WTC11 (cell line): ENCODE results near the gene TIMM44. TPM values are rescaled to one million over a fixed set of nuclear protein-coding genes. Genes with fewer than 3 reads are reported as not detected.

ENCODE experiments used
- ATAC-seq: fragments of 200-7000 bp; cut with Tn5 transposase; 2 replicates; pipeline ENCODE4 v1.10.0; 2021; ENCODE audit warnings: mild to moderate bottlenecking, moderate library complexity
- CTCF ChIA-PET: fragments of 300-600 bp; sonication (Branson Sonifier 250); formaldehyde crosslinking; loops from one replicate; lab custom pipeline; 2021; ENCODE audit warnings: antibody characterized with exemption; lab: Charles Lee
- POLR2A ChIA-PET: fragments of 350-600 bp; sonication (Branson Sonifier 250); formaldehyde crosslinking; loops from one replicate; lab custom pipeline; 2021; ENCODE audit warnings: antibody characterized with exemption; lab: Charles Lee
- DNase-seq: peaks from one replicate; pipeline ENCODE4 v3.0.0; 2021; ENCODE audit warnings: low spot score
- H3K27ac Mint-ChIP-seq: 2 replicates; pipeline ENCODE4 v1.8.0; 2021; ENCODE audit warnings: mixed read lengths
- H3K27me3 Mint-ChIP-seq: 2 replicates; pipeline ENCODE4 v1.8.0; 2021; ENCODE audit warnings: low read depth, mild to moderate bottlenecking, moderate library complexity, mixed read lengths
- H3K36me3 Mint-ChIP-seq: 2 replicates; pipeline ENCODE4 v1.8.0; 2021; ENCODE audit warnings: mixed read lengths
- H3K4me1 Mint-ChIP-seq: 2 replicates; pipeline ENCODE4 v1.8.0; 2022; ENCODE audit warnings: mixed read lengths
- H3K4me3 Mint-ChIP-seq: 2 replicates; pipeline ENCODE4 v1.8.0; 2021; ENCODE audit warnings: mild to moderate bottlenecking, moderate library complexity, mixed read lengths
- H3K9me3 Mint-ChIP-seq: 2 replicates; pipeline ENCODE4 v1.8.0; 2021; ENCODE audit warnings: mixed read lengths
- ATF3 ChIP-seq: sonication (generic); formaldehyde crosslinking; conservative IDR thresholded peaks from 2 replicates; pipeline ENCODE4 v1.8.1; 2022; ENCODE audit warnings: mild to moderate bottlenecking, missing genetic modification reagents
- CDX4 ChIP-seq: fragments of 250-450 bp; sonication (Bioruptor Pico); IDR thresholded peaks from 2 replicates; pipeline ENCODE4 v1.9.0; 2021; ENCODE audit warnings: moderate library complexity, mild to moderate bottlenecking, inconsistent platforms, borderline replicate concordance
- E2F5 ChIP-seq: sonication (generic); formaldehyde crosslinking; IDR thresholded peaks from 2 replicates; pipeline ENCODE4 v1.8.1; 2022; ENCODE audit warnings: mild to moderate bottlenecking, moderate library complexity, missing genetic modification reagents
- HMGA2 ChIP-seq: fragments of 250-450 bp; sonication (Bioruptor Pico); IDR thresholded peaks from 2 replicates; pipeline ENCODE4 v1.4.0; 2021; ENCODE audit warnings: mild to moderate bottlenecking, moderate library complexity
- MXD4 ChIP-seq: fragments of 250-450 bp; sonication (Bioruptor Pico); IDR thresholded peaks from 2 replicates; pipeline ENCODE4 v1.8.0; 2021; ENCODE audit warnings: mild to moderate bottlenecking, moderate library complexity, borderline replicate concordance
- NFATC4 ChIP-seq: fragments of 250-450 bp; sonication (Bioruptor Pico); IDR thresholded peaks from 2 replicates; pipeline ENCODE4 v1.9.0; 2021; ENCODE audit warnings: mild to moderate bottlenecking
- NFYB ChIP-seq: sonication (generic); formaldehyde crosslinking; conservative IDR thresholded peaks from 2 replicates; pipeline ENCODE4 v1.8.0; 2022; ENCODE audit warnings: low read depth, missing genetic modification reagents
- ZNF232 ChIP-seq: sonication (generic); formaldehyde crosslinking; IDR thresholded peaks from 2 replicates; pipeline ENCODE4 v1.8.0; 2022; ENCODE audit warnings: mild to moderate bottlenecking, missing genetic modification reagents
- ZNF281 ChIP-seq: sonication (generic); formaldehyde crosslinking; IDR thresholded peaks from 2 replicates; pipeline ENCODE4 v1.8.0; 2023; ENCODE audit warnings: mild to moderate bottlenecking, missing genetic modification reagents
- ZNF512 ChIP-seq: sonication (generic); formaldehyde crosslinking; IDR thresholded peaks from 2 replicates; pipeline ENCODE4 v1.8.1; 2022; ENCODE audit warnings: missing genetic modification reagents, borderline replicate concordance
- ZNF532 ChIP-seq: fragments of 250-450 bp; sonication (Bioruptor Pico); IDR thresholded peaks from 2 replicates; pipeline ENCODE4 v1.9.0; 2021; ENCODE audit warnings: mild to moderate bottlenecking, borderline replicate concordance
- total RNA-seq: library from RNA; stranded (reverse); gene quantifications from 3 replicates; pipeline ENCODE4 v1.2.3, GENCODE V29; 2021

Gene TIMM44
- total RNA-seq, 1 experiment from 2014 or later = 129 TPM

- TF ChIP-seq HMGA2 (CRISPR knock-in tag) = no peak
- TF ChIP-seq NFATC4 (CRISPR knock-in tag) = no peak
- no peak for TF ChIP-seq ZNF532 (CRISPR knock-in tag)
- TF ChIP-seq ZNF232 (CRISPR knock-in tag) = no peak
- TF ChIP-seq CDX4 (CRISPR knock-in tag) = no peak
- no peak for TF ChIP-seq NFYB (CRISPR knock-in tag)
Observed at GRCh38 chr19:7885818-7886217, 57.6 kb downstream of the TIMM44 start (continued).

GRCh38 chr19:7883796-7884570, 59.5 kb downstream of the TIMM44 start:
- no peak overlapping the region for H3K27ac Mint-ChIP-seq
- peaks cover 3% of the 10 kb centered on the region for H3K4me1 Mint-ChIP-seq
- TF ChIP-seq E2F5 (CRISPR knock-in tag) (no peak), HMGA2 (CRISPR knock-in tag) (no peak), ZNF281 (CRISPR knock-in tag) (no peak), MXD4 (CRISPR knock-in tag) (no peak), ZNF512 (CRISPR knock-in tag) (0 out of 2 replicates have a peak, but pooled peaks have one; percentile 56), ATF3 (no peak)
- TF ChIP-seq, all 79 proteins: peak for 1
- H3K36me3 Mint-ChIP-seq = no peaks in the 10 kb centered on the region
- H3K9me3 Mint-ChIP-seq = peaks cover 6% of the 10 kb centered on the region
- peaks cover 38% of the 10 kb centered on the region for H3K27me3 Mint-ChIP-seq
- POLR2A ChIA-PET = interaction anchor here (0.6 to 1.6 kb wide), 2 partner anchors 20 to 425 kb away, joined by 4 read pairs; partner anchors contain the start of gene MAP2K7
- DNase-seq (no peak), ATAC-seq (no peak)
- H3K4me3 Mint-ChIP-seq = no peak overlapping the region
- CTCF ChIA-PET = interaction anchor here (0.6 to 3.9 kb wide), 5 partner anchors 9 to 137 kb away, joined by 3 to 21 read pairs (median 3); partner anchors contain the start of genes MAP2K7 and PRR36
